Heart right ventricle (tissue), 16 donors: ENCODE data around the gene TNPO2. TPM values are rescaled to one million over a fixed set of nuclear protein-coding genes. Genes with fewer than 3 reads are reported as not detected.
A peak's percentile ranks its signal among the peaks of the same experiment; 100 is the strongest.

Experiments
- ATAC-seq, 8 donors: fragments of 200-7000 bp; cut with Tn5 transposase; one replicate each; pipeline ENCODE4 v1.9.1; 2020; ENCODE audit warnings: mild to moderate bottlenecking in 8 of 8, moderate library complexity in 8 of 8, moderate number of reproducible peaks in 1 of 8
- DNase-seq, 2 donors: peaks; one replicate each; pipeline ENCODE4 v3.0.0-alpha.2; 2020
- H3K27ac ChIP-seq, 10 donors: fragments of 200-600 bp; sonication (generic) in 2 of 10; one replicate each; pipeline versions ENCODE4 v1.5.0 to v1.8.0; 2020 to 2022; ENCODE audit warnings: mild to moderate bottlenecking in 3 of 10
- H3K27me3 ChIP-seq, 7 donors: fragments of 200-600 bp; one replicate each; pipeline ENCODE4 v1.8.0; 2021 to 2022; ENCODE audit warnings: mild to moderate bottlenecking in 2 of 7
- H3K36me3 ChIP-seq, 9 donors: fragments of 200-600 bp; sonication (generic) in 1 of 9; one replicate each; pipeline versions ENCODE4 v1.5.0 to v1.8.0; 2020 to 2022; ENCODE audit warnings: mild to moderate bottlenecking in 2 of 9
- H3K4me1 ChIP-seq, 9 donors: fragments of 200-600 bp; sonication (generic) in 1 of 9; one replicate each; pipeline versions ENCODE4 v1.5.0 to v1.8.0; 2020 to 2022; ENCODE audit warnings: mild to moderate bottlenecking in 4 of 9
- H3K4me3 ChIP-seq, 10 donors: fragments of 200-600 bp; sonication (generic) in 2 of 10; one replicate each; pipeline versions ENCODE4 v1.5.0 to v1.8.0; 2020 to 2022; ENCODE audit warnings: mild to moderate bottlenecking in 7 of 10, moderate library complexity in 2 of 10
- H3K9me3 ChIP-seq, 11 donors: fragments of 200-600 bp in 10 of 11; sonication (generic) in 2 of 11; one replicate each; pipeline versions ENCODE4 v1.5.0 to v1.8.0; 2013 to 2022; ENCODE audit warnings: mild to moderate bottlenecking in 2 of 11, control low read depth in 1 of 11, moderate library complexity in 1 of 11
- CTCF ChIP-seq, 9 donors: fragments of 200-600 bp; sonication (generic) in 2 of 9; IDR thresholded peaks; one replicate each; pipeline versions ENCODE4 v1.5.0 to v1.8.0; 2021 to 2022; ENCODE audit warnings: antibody characterized with exemption in 9 of 9, mild to moderate bottlenecking in 5 of 9, moderate library complexity in 1 of 9
- WGBS, 2 donors: extraction: QIAGEN DNeasy Blood & Tissue Kit; methylation state at CpG; one replicate each; pipeline ENCODE4 v1.1.7; 2013; ENCODE audit warnings: inconsistent platforms in 1 of 2; 5-methylcytosine and 5-hydroxymethylcytosine counted together
- intact Hi-C, 10 donors: fragments of 100-400 bp; cut with DNase I; formaldehyde crosslinking; loops; one replicate each; pipeline versions ENCODE4 v1.11.1 to v1.14.2; 2022
- polyA plus RNA-seq, 2 donors: library from polyadenylated mRNA; stranded (reverse); fragments of 200-250 nt; gene quantifications; one replicate each; pipeline ENCODE4 v1.2.3, GENCODE V29; 2013
- total RNA-seq, 10 donors: library from RNA; stranded (reverse); fragmentation: NEBNext Ultra II Directional in 3 of 10; extraction: Animal tissue kit (Norgen Biotek cat#: 25700) in 3 of 10; gene quantifications; one replicate each; pipeline versions ENCODE4 v1.2.1 to v1.2.4, GENCODE V29; 2021 to 2023
- donor health status: Arrhythmogenic right ventricular cardiomyopathy.
- donor health status: ischemic (EF 13 %, LVEDD 7.1; RV severe dilation, severe dysfunction).
- donor health status: healthy with polysubstance abuse.
- donor health status: DM: no; HTN: yes; CAD: no.
- donor health status: DM: no; HTN: no; CAD: no.
- donor health status: ischemic (EF 25% LVEDD 6.9; RV normal size, moderate dysfunction).
- donor health status: ischemic (EF 25% LVEDD 5.7; RV mildly dilated, moderate dysfunction).
- donor health status: healthy.
- donor health status: DM: yes; HTN: yes; CAD: no.
- donor health status: Ischemic cardiomyopathy.
- donor health status: ischemic (EF 35%, LVEDD 5.7; RV mildly dilated, moderate dysfunction).
- donor health status: nonischemic (EF 11% LVEDD 7.7; RV severe dilation, severe dysfunction).
- donor health status: DM: yes; HTN: yes; CAD: no.
- donor health status: PGD.
- donor health status: ischemic (EF 29% LVEDD 5.4; RV normal size, mild dysfunction).
- donor health status: nonischemic (EF 23%, LVEDD 6.1; RV moderate dilation, normal function).

The TNPO2 gene
- total and polyA plus RNA-seq, 12 donors, result 17.3 to 51.1 (median 40.7) TPM

GRCh38 chr19:12737835-12738351, 14.2 kb upstream of the TNPO2 start:
- no peak for ATAC-seq
- intact Hi-C loops, result loop anchor here in 3 of 10 donors (1.0 to 2.0 kb wide), 3 partner anchors 15 to 55 kb away; partner anchors contain the start of genes HOOK2 (in 1 of the 3) and TNPO2 (in 1 of the 3)
- TF ChIP-seq CTCF (IDR thresholded peaks at IDR 0.05), result no peak
- Histone ChIP-seq H3K4me1 (peaks cover 14 to 44% (median 32%) of the 10 kb centered on the region in 9 donors), H3K36me3 (peaks cover 0 to 46% (median 0%) of the 10 kb centered on the region in 9 donors), H3K9me3 (no peaks in the 10 kb centered on the region), H3K27ac (peak overlapping the region in 7 of 10 donors; percentile 83 to 98 (median 93)), H3K4me3 (peak overlapping the region; percentile 68 to 93 (median 78)), H3K27me3 (no peaks in the 10 kb centered on the region)
- 11 to 12% methylated on average over 13 of the region's 13 CpGs for WGBS, 2 donors
- DNase-seq, result no peak

GRCh38 chr19:12736995-12737834, 13.5 kb upstream of the TNPO2 start, which contains the start of gene GET3:
TSS of gene GET3 (plus strand) at chr19:12737497. CDS start at chr19:12737506, 9 bp downstream.
- ATAC-seq, result peak; percentile 87 to 95 (median 92)
- Histone ChIP-seq H3K4me3 (peak within 1 kb of the TSS; percentile 68 to 93 (median 78)), H3K27ac (peak within 1 kb of the TSS; percentile 83 to 98 (median 92)), H3K4me1 (peaks cover 19 to 51% (median 39%) of the 10 kb centered on the region in 9 donors), H3K27me3 (no peaks in the 10 kb centered on the region), H3K9me3 (no peaks in the 10 kb centered on the region), H3K36me3 (peaks cover 0 to 44% (median 0%) of the 10 kb centered on the region in 9 donors)
- WGBS, 2 donors, result 0% methylated on average over 29 of the region's 29 CpGs
- intact Hi-C loops, result loop anchor here in 3 of 10 donors (1.0 to 2.0 kb wide), 3 partner anchors 14 to 56 kb away; partner anchors contain the start of genes HOOK2 (in 1 of the 3) and TNPO2 (in 1 of the 3)
- no peak for TF ChIP-seq CTCF (IDR thresholded peaks at IDR 0.05)
- peak; percentile 75 to 96 for DNase-seq

GRCh38 chr19:12733369-12734214, 9.9 kb upstream of the TNPO2 start:
- H3K9me3 ChIP-seq, result no peaks in the 10 kb centered on the region
- H3K4me1 ChIP-seq, result peaks cover 20 to 61% (median 41%) of the 10 kb centered on the region in 9 donors
- H3K36me3 ChIP-seq, result peaks cover 0 to 43% (median 16%) of the 10 kb centered on the region in 9 donors
- WGBS, 2 donors, result 1 to 2% methylated on average over 15 of the region's 15 CpGs
- no peak for DNase-seq
- peak overlapping the region; percentile 90 to 100 (median 97) for H3K27ac ChIP-seq
- no peak for ATAC-seq
- intact Hi-C loops, result loop anchor here in 1 of 10 donors (1.0 kb wide), 1 partner anchor 11 kb away; no protein-coding TSS in a partner anchor
- TF ChIP-seq CTCF (IDR thresholded peaks at IDR 0.05), result peak in 4 of 9 donors; percentile 9 to 44 (median 28)
- peak overlapping the region; percentile 70 to 99 (median 96) for H3K4me3 ChIP-seq
- no peaks in the 10 kb centered on the region for H3K27me3 ChIP-seq
